Panc1 (cell line): ENCODE results near the gene GALNT13. TPM values are rescaled to one million over a fixed set of nuclear protein-coding genes. Genes with fewer than 3 reads are reported as not detected.

Experiments used
- ATAC-seq: fragments of 200-7000 bp; cut with Tn5 transposase; 2 replicates; pipeline ENCODE4 v1.9.1; 2020; ENCODE audit warnings: mild to moderate bottlenecking, moderate library complexity
- BruUV-seq: library from RNA; stranded (reverse); fragments of 400-500 nt; replicated peaks from 2 replicates; lab custom pipeline; 2021; lab: Mats Ljungman, UMichigan
- CTCF ChIA-PET: fragments of 300-600 bp; sonication (Branson Sonifier 250); formaldehyde crosslinking; loops from one replicate; lab custom pipeline; 2022; ENCODE audit warnings: antibody characterized with exemption; lab: Charles Lee
- POLR2A ChIA-PET: fragments of 300-600 bp; sonication (Branson Sonifier 250); formaldehyde crosslinking; loops from one replicate; lab custom pipeline; 2022; ENCODE audit warnings: antibody characterized with exemption; lab: Charles Lee
- DNase-seq: peaks from one replicate; pipeline ENCODE4 v3.0.0-alpha.2; 2010; ENCODE audit warnings: low read depth, low spot score
- H3K27ac ChIP-seq: 2 replicates; pipeline ENCODE4 v1.5.1; 2011; ENCODE audit warnings: mild to moderate bottlenecking, low read length, inconsistent platforms
- H3K27me3 ChIP-seq: fragments of 200-500 bp; sonication (Bioruptor generic); 2 replicates; pipeline ENCODE4 v1.6.0; 2014; ENCODE audit warnings: low read length, inconsistent platforms; ENCODE audit not compliant: control insufficient read depth, insufficient read depth
- H3K36me3 ChIP-seq: fragments of 200-500 bp; sonication (Bioruptor generic); 2 replicates; pipeline ENCODE4 v1.5.1; 2014; ENCODE audit warnings: inconsistent platforms, mild to moderate bottlenecking, low read length, moderate library complexity; ENCODE audit not compliant: control insufficient read depth, insufficient read depth
- H3K4me1 ChIP-seq: 2 replicates; pipeline ENCODE4 v1.5.1; 2011; ENCODE audit warnings: inconsistent platforms, mild to moderate bottlenecking, low read length, moderate library complexity; ENCODE audit not compliant: control insufficient read depth, insufficient read depth
- H3K4me3 ChIP-seq, 2 experiments: 2 replicates each; pipeline ENCODE4 v1.5.1; 2011 to 2012; ENCODE audit warnings: low read depth in 2 of 2, low read length in 2 of 2, mild to moderate bottlenecking in 2 of 2, inconsistent platforms in 1 of 2, moderate library complexity in 1 of 2
- H3K9me3 ChIP-seq: fragments of 200-500 bp; sonication (Bioruptor generic); 2 replicates; pipeline ENCODE4 v1.5.1; 2014; ENCODE audit warnings: low read depth, mild to moderate bottlenecking, inconsistent platforms, low read length, moderate library complexity; ENCODE audit not compliant: control insufficient read depth, insufficient read depth
- POLR2AphosphoS5 ChIP-seq: IDR thresholded peaks from 2 replicates; pipeline ENCODE4 v1.6.1; 2012; ENCODE audit warnings: mild to moderate bottlenecking, low read depth, low read length, moderate library complexity
- SIN3A ChIP-seq: IDR thresholded peaks from 2 replicates; pipeline ENCODE4 v1.6.1; 2012; ENCODE audit warnings: low read depth, mild to moderate bottlenecking, low read length, moderate library complexity, borderline replicate concordance; ENCODE audit not compliant: insufficient read depth
- TCF7L2 ChIP-seq: IDR thresholded peaks from 2 replicates; pipeline ENCODE4 v1.6.1; 2011; ENCODE audit warnings: mild to moderate bottlenecking, low read depth, low read length, inconsistent platforms
- in situ Hi-C: cut with HindIII; loops from 2 replicates; pipeline ENCODE4 v1.10.0; 2016; ENCODE audit warnings: low sequenced_read_pairs, low pct_unique_long_range_greater_than_20kb
- intact Hi-C: fragments of 100-400 bp; cut with micrococcal nuclease; formaldehyde crosslinking; loops from one replicate; pipeline ENCODE4 v1.10.0; 2022; ENCODE audit not compliant: unreplicated experiment
- total RNA-seq: library from RNA; stranded (reverse); gene quantifications from one replicate; pipeline ENCODE4 v1.2.1, GENCODE V29; 2021; ENCODE audit not compliant: unreplicated experiment
- TF ChIP-seq, protein P1 (sequence below): fragments of 450-650 bp; IDR thresholded peaks from 2 replicates; pipeline ENCODE4 v1.5.1; 2017; ENCODE audit warnings: mild to moderate bottlenecking
- TF ChIP-seq, protein P2 (sequence below), 2 experiments: IDR thresholded peaks; 2 replicates each; pipeline ENCODE4 v1.6.1; 2011 to 2012; ENCODE audit warnings: low read depth in 2 of 2, control low read depth in 1 of 2, low read length in 1 of 2, mild to moderate bottlenecking in 1 of 2, moderate library complexity in 1 of 2; ENCODE audit not compliant: insufficient read depth in 1 of 2

Gene GALNT13
- total RNA-seq, 1 experiment from 2014 or later: not detected

DNA sequence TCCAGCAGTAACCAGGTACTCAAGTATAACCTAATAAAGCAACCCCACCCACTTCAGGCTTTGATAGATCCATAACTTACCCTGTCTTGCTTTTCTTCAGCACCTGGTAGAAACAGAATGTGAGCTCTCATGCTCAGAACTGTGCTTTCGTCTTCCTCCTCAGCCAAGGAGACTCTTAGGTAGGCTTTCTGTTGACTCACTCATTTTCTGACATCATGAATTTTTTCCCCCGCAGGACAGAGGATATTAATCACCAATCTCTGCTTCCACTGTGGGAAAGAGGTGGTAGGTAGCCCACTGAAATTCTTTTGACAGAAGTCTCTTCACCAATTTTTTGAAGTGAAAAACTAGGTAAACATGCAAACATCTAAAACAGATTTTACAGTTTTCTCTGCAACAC is 585.6 kb downstream of the GALNT13 start:
- in situ Hi-C loops: no loop called here
- ChIA-PET POLR2A (no interaction called here), CTCF (no interaction called here)
- H3K27ac ChIP-seq: no peak overlapping the region
- H3K27me3 ChIP-seq: no peaks in the 10 kb centered on the region
- BruUV-seq: no TSS peak
- no peaks in the 10 kb centered on the region for H3K9me3 ChIP-seq
- no peak for ATAC-seq
- DNase-seq: no peak
- no peaks in the 10 kb centered on the region for H3K4me1 ChIP-seq
- intact Hi-C loops: loop anchor here (10.0 kb wide), 1 partner anchor 768 kb away; no protein-coding TSS in a partner anchor
- H3K36me3 ChIP-seq: no peaks in the 10 kb centered on the region
- TF ChIP-seq, protein P1, sequence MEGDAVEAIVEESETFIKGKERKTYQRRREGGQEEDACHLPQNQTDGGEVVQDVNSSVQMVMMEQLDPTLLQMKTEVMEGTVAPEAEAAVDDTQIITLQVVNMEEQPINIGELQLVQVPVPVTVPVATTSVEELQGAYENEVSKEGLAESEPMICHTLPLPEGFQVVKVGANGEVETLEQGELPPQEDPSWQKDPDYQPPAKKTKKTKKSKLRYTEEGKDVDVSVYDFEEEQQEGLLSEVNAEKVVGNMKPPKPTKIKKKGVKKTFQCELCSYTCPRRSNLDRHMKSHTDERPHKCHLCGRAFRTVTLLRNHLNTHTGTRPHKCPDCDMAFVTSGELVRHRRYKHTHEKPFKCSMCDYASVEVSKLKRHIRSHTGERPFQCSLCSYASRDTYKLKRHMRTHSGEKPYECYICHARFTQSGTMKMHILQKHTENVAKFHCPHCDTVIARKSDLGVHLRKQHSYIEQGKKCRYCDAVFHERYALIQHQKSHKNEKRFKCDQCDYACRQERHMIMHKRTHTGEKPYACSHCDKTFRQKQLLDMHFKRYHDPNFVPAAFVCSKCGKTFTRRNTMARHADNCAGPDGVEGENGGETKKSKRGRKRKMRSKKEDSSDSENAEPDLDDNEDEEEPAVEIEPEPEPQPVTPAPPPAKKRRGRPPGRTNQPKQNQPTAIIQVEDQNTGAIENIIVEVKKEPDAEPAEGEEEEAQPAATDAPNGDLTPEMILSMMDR: no peak
- no peak for TF ChIP-seq SIN3A
- TF ChIP-seq, protein P2, sequence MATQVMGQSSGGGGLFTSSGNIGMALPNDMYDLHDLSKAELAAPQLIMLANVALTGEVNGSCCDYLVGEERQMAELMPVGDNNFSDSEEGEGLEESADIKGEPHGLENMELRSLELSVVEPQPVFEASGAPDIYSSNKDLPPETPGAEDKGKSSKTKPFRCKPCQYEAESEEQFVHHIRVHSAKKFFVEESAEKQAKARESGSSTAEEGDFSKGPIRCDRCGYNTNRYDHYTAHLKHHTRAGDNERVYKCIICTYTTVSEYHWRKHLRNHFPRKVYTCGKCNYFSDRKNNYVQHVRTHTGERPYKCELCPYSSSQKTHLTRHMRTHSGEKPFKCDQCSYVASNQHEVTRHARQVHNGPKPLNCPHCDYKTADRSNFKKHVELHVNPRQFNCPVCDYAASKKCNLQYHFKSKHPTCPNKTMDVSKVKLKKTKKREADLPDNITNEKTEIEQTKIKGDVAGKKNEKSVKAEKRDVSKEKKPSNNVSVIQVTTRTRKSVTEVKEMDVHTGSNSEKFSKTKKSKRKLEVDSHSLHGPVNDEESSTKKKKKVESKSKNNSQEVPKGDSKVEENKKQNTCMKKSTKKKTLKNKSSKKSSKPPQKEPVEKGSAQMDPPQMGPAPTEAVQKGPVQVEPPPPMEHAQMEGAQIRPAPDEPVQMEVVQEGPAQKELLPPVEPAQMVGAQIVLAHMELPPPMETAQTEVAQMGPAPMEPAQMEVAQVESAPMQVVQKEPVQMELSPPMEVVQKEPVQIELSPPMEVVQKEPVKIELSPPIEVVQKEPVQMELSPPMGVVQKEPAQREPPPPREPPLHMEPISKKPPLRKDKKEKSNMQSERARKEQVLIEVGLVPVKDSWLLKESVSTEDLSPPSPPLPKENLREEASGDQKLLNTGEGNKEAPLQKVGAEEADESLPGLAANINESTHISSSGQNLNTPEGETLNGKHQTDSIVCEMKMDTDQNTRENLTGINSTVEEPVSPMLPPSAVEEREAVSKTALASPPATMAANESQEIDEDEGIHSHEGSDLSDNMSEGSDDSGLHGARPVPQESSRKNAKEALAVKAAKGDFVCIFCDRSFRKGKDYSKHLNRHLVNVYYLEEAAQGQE (IDR thresholded peaks at IDR 0.05; ENCODE audit: insufficient read depth in 1 of 2, low read depth in 2 of 2, low read length in 1 of 2): no peak
- TF ChIP-seq TCF7L2: no peak
- no peak for TF ChIP-seq POLR2AphosphoS5
- no peak overlapping the region for H3K4me3 ChIP-seq

DNA sequence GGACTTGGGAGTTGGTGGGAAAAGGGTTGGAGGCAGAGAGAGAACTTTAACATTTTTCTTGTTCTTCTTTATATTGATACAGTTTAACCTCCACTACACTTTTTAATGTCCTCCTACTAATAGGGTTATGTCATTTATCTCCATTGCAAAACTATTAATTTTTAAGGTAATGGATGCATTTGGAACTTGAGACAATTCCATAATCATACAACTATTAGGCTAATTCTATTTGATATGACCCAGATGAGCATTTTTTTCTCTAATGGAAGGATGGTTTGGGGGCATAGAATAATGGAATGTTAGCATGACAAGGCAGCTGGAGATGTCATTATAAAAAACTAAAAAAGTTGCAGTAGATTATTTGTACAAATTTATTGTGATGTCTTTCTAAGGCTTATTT is 587.6 kb downstream of the GALNT13 start:
- ChIA-PET POLR2A (no interaction called here), CTCF (no interaction called here)
- ATAC-seq: no peak

More for the DNA sequence above, 587.6 kb downstream of the GALNT13 start:
- intact Hi-C loops: loop anchor here (10.0 kb wide), 1 partner anchor 766 kb away; no protein-coding TSS in a partner anchor
- no peak overlapping the region for H3K4me3 ChIP-seq
- TF ChIP-seq, protein P2 (IDR thresholded peaks at IDR 0.05; ENCODE audit: insufficient read depth in 1 of 2, low read depth in 2 of 2, low read length in 1 of 2): no peak
- no peak for TF ChIP-seq TCF7L2
- TF ChIP-seq, protein P1: no peak
- TF ChIP-seq POLR2AphosphoS5: no peak
- TF ChIP-seq SIN3A: no peak
- H3K4me1 ChIP-seq: no peaks in the 10 kb centered on the region
- BruUV-seq: no TSS peak
- no peaks in the 10 kb centered on the region for H3K36me3 ChIP-seq
- in situ Hi-C loops: no loop called here
- H3K9me3 ChIP-seq: no peaks in the 10 kb centered on the region
- no peaks in the 10 kb centered on the region for H3K27me3 ChIP-seq
- DNase-seq: no peak
- no peak overlapping the region for H3K27ac ChIP-seq
